HL-60 (cell line): Measurements from ENCODE around the gene SPATA33.
A peak's percentile ranks its signal among the peaks of the same experiment; 100 is the strongest.
"Not testable (repeated sequence)": the region's sequence is repeated elsewhere in the genome, so short reads cannot be mapped to it uniquely, and the experiment has no call there.

Experiments
- DNase-seq, 2 experiments: peaks; one replicate each; pipeline ENCODE4 v3.0.0-alpha.2; 2010 to 2020; ENCODE audit warnings: low read depth in 1 of 2, low spot score in 1 of 2
- H3K27ac ChIP-seq: fragments of 250-450 bp; sonication (Bioruptor Pico); replicated peaks from 2 replicates; pipeline ENCODE4 v1.5.1; 2020; ENCODE audit warnings: mild to moderate bottlenecking, moderate library complexity
- H3K27me3 ChIP-seq: fragments of 250-450 bp; sonication (Bioruptor Pico); 2 replicates; pipeline ENCODE4 v1.5.1; 2021; ENCODE audit warnings: mild to moderate bottlenecking, moderate library complexity; ENCODE audit not compliant: insufficient read depth, poor library complexity, severe bottlenecking
- H3K4me3 ChIP-seq: replicated peaks from 2 replicates; pipeline ENCODE4 v1.5.1; 2011; ENCODE audit warnings: mild to moderate bottlenecking, control low read depth, low read length; ENCODE audit not compliant: insufficient read depth
- CTCF ChIP-seq: IDR thresholded peaks from one replicate; pipeline ENCODE4 v1.5.1; 2011; ENCODE audit warnings: low read length, control low read depth, inconsistent platforms; ENCODE audit not compliant: insufficient read depth
- GABPA ChIP-seq: IDR thresholded peaks from 2 replicates; pipeline ENCODE4 v1.6.1; 2012; ENCODE audit warnings: low read depth
- POLR2AphosphoS5 ChIP-seq: IDR thresholded peaks from 2 replicates; pipeline ENCODE4 v1.6.1; 2012; ENCODE audit warnings: low read depth
- REST ChIP-seq: IDR thresholded peaks from 2 replicates; pipeline ENCODE4 v1.6.1; 2012; ENCODE audit warnings: low read depth; ENCODE audit not compliant: insufficient replicate concordance
- SPI1 ChIP-seq: IDR thresholded peaks from 2 replicates; pipeline ENCODE4 v1.6.1; 2012; ENCODE audit warnings: low read depth, mild to moderate bottlenecking, borderline replicate concordance

The SPATA33 gene

GRCh38 chr16:89695875-89696669 lies 38.4 kb downstream of the SPATA33 start:
- Histone ChIP-seq H3K27me3 (no peaks in the 10 kb centered on the region), H3K27ac (no peak overlapping the region), H3K4me3 (no peak overlapping the region)
- no peak for TF ChIP-seq GABPA
- no peak for TF ChIP-seq CTCF
- no peak for TF ChIP-seq POLR2AphosphoS5
- TF ChIP-seq REST = no peak
- no peak for TF ChIP-seq SPI1
- no peak for DNase-seq

GRCh38 chr16:89696670-89697128 lies 39.1 kb downstream of the SPATA33 start:
- DNase-seq = no peak
- Histone ChIP-seq H3K4me3 (no peak overlapping the region), H3K27me3 (no peaks in the 10 kb centered on the region), H3K27ac (no peak overlapping the region)
- TF ChIP-seq POLR2AphosphoS5 (0 out of 2 replicates have a peak, but pooled peaks have one; percentile 38), GABPA (no peak)

DNA sequence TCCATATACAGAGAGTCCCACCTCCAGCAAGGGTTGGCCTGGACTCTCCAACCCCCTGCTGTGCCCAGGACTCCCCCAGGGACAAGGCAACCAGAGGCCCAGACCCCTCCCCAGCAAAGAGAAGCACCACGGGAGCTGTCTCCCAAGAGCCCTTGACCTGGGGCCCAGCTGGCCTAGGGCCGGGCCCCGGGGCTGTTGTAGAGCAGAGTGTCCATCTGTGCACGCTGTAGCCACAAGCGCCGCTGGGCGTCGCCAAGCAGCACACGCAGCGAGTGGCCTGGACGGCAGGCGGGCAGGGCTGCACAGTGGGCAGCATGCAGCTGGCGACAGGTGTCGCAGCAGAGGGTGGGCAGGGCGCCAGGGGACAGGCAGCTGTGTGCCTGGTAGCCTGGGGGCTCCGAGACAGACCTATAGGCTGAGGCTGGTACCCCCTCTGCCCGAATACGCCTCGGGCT lies 39.6 kb downstream of the SPATA33 start:
- no peak for DNase-seq
- Histone ChIP-seq H3K27ac (no peak overlapping the region), H3K27me3 (no peaks in the 10 kb centered on the region), H3K4me3 (no peak overlapping the region)
- no peak for TF ChIP-seq POLR2AphosphoS5
- no peak for TF ChIP-seq GABPA
- no peak for TF ChIP-seq CTCF
- TF ChIP-seq SPI1 = no peak
- TF ChIP-seq REST = no peak

- no peak for DNase-seq
- H3K27ac ChIP-seq = no peak overlapping the region
- no peaks in the 10 kb centered on the region for H3K27me3 ChIP-seq
- H3K4me3 ChIP-seq = no peak overlapping the region
- TF ChIP-seq POLR2AphosphoS5 (no peak), SPI1 (no peak), GABPA (no peak), CTCF (no peak), REST (no peak)
Measured at GRCh38 chr16:89697616-89698331, 40.1 kb downstream of the SPATA33 start.

DNA sequence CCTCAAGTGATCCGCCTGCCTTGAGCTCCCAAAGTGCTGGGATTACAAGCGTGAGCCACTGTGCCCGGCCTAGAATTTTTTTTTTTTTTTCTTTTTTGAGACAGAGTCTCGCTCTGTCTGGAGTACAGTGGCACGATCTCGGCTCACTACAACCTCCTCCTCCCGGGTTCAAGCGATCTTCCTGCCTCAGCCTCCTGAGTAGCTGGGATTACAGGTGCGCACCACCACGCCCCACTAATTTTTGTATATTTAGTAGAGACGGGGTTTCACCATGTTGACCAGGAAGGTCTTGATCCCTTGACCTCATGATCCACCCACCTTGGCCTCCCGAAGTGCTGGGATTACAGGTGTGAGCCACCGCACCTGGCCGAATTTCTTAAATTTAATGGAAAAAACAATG lies 41.1 kb downstream of the SPATA33 start:
- DNase-seq, H3K27ac ChIP-seq, H3K27me3 ChIP-seq, H3K4me3 ChIP-seq: not testable (repeated sequence)
